Measurements from ENCODE around the gene FAM180A. TPM values are rescaled to one million over a fixed set of nuclear protein-coding genes. Genes with fewer than 3 reads are reported as not detected.
A peak's percentile ranks its signal among the peaks of the same experiment; 100 is the strongest.

FAM180A gene
- total and polyA plus RNA-seq, 9 of the 15 experiments (the other 6 are each of a cell fraction or from before 2014, with no cell fraction given), result not detected

- H3K9me1 ChIP-seq (ENCODE audit: control insufficient read depth, insufficient read depth, low read length), result no peaks in the 10 kb centered on the region
- no peak overlapping the region for H3K4me2 ChIP-seq (ENCODE audit: insufficient read depth, low read length)
- H3K9ac ChIP-seq (ENCODE audit: insufficient read depth in 1 of 2, low read depth in 2 of 2, low read length in 2 of 2), result no peak overlapping the region
- ATAC-seq (no peak), DNase-seq (ENCODE audit: extremely low read depth in 1 of 4, low spot score in 3 of 4) (no peak), FAIRE-seq (no peak)
- no peak overlapping the region for H2AFZ ChIP-seq (ENCODE audit: low read depth, low read length)
- peaks cover 6 to 14% of the 10 kb centered on the region in 2 experiments; a peak in 4 of 5 replicates for H3K27me3 ChIP-seq (ENCODE audit: control insufficient read depth in 2 of 2, insufficient read depth in 2 of 2, low read length in 2 of 2)
- no peak overlapping the region for H3K4me3 ChIP-seq
- no TSS peak for BruUV-seq (replicated peaks)
- H3K36me3 ChIP-seq (ENCODE audit: control insufficient read depth, insufficient read depth, low read length), result no peaks in the 10 kb centered on the region
- H3K9me3 ChIP-seq (replicated peaks; ENCODE audit: control insufficient read depth, insufficient read depth, low read depth, low read length), result peaks cover 2% of the 10 kb centered on the region; the same call in 1 of the 2 replicates
- no peak overlapping the region for H3K27ac ChIP-seq (ENCODE audit: extremely low read depth, low read depth, low read length)
- H3K4me1 ChIP-seq (replicated peaks in 1 of 2; ENCODE audit: control insufficient read depth in 2 of 2, insufficient read depth in 2 of 2, low read length in 2 of 2), result no peaks in the 10 kb centered on the region; a peak in 1 of 5 replicates
- no peaks in the 10 kb centered on the region for H3K79me2 ChIP-seq (ENCODE audit: control insufficient read depth, insufficient read depth, low read length)
- no peaks in the 10 kb centered on the region for H4K20me1 ChIP-seq (replicated peaks; ENCODE audit: control insufficient read depth, insufficient read depth, low read length)
- ChIA-PET CTCF (ENCODE audit: low intra/inter-chr PET ratio) (no interaction called here), POLR2A (no interaction called here)
- intact Hi-C loops (cut with micrococcal nuclease) (no loop called here), in situ Hi-C loops (cut with MboI) (no loop called here)
- 10% methylated on average over 3 of the region's 3 CpGs for WGBS (ENCODE audit: insufficient coverage, low coverage, missing lambda C conversion rate)
- TF ChIP-seq ZNF668 (CRISPR knock-in tag; IDR thresholded peaks at IDR 0.05), result no peak
- TF ChIP-seq, protein P1, sequence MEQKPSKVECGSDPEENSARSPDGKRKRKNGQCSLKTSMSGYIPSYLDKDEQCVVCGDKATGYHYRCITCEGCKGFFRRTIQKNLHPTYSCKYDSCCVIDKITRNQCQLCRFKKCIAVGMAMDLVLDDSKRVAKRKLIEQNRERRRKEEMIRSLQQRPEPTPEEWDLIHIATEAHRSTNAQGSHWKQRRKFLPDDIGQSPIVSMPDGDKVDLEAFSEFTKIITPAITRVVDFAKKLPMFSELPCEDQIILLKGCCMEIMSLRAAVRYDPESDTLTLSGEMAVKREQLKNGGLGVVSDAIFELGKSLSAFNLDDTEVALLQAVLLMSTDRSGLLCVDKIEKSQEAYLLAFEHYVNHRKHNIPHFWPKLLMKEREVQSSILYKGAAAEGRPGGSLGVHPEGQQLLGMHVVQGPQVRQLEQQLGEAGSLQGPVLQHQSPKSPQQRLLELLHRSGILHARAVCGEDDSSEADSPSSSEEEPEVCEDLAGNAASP (IDR thresholded peaks at IDR 0.05), result no peak
- TF ChIP-seq THAP12 (CRISPR knock-in tag; IDR thresholded peaks at IDR 0.05), result no peak
- no peak for TF ChIP-seq RBM17 (IDR thresholded peaks at IDR 0.05; ENCODE audit: borderline replicate concordance, low read depth, low read length)
- TF ChIP-seq ARHGAP35 (IDR thresholded peaks at IDR 0.05; ENCODE audit: partially characterized antibody), result no peak
- peak; percentile 86 for TF ChIP-seq RBM25 (IDR thresholded peaks at IDR 0.05; ENCODE audit: low read depth, low read length, severe bottlenecking)
- TF ChIP-seq HDAC1 (IDR thresholded peaks at IDR 0.05), result no peak
- no peak for TF ChIP-seq SRF (CRISPR knock-in tag; IDR thresholded peaks at IDR 0.05)
- TF ChIP-seq CBX3 (IDR thresholded peaks at IDR 0.05; ENCODE audit: borderline replicate concordance in 1 of 2, low read length in 2 of 2), result peak in 1 of 2 experiments; percentile 74; a peak in 2 of 3 replicates
- TF ChIP-seq, protein P2, sequence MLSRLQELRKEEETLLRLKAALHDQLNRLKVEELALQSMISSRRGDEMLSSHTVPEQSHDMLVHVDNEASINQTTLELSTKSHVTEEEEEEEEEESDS (CRISPR knock-in tag; IDR thresholded peaks at IDR 0.05), result no peak
- TF ChIP-seq, protein P3, sequence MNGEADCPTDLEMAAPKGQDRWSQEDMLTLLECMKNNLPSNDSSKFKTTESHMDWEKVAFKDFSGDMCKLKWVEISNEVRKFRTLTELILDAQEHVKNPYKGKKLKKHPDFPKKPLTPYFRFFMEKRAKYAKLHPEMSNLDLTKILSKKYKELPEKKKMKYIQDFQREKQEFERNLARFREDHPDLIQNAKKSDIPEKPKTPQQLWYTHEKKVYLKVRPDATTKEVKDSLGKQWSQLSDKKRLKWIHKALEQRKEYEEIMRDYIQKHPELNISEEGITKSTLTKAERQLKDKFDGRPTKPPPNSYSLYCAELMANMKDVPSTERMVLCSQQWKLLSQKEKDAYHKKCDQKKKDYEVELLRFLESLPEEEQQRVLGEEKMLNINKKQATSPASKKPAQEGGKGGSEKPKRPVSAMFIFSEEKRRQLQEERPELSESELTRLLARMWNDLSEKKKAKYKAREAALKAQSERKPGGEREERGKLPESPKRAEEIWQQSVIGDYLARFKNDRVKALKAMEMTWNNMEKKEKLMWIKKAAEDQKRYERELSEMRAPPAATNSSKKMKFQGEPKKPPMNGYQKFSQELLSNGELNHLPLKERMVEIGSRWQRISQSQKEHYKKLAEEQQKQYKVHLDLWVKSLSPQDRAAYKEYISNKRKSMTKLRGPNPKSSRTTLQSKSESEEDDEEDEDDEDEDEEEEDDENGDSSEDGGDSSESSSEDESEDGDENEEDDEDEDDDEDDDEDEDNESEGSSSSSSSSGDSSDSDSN (IDR thresholded peaks at IDR 0.05; ENCODE audit: borderline replicate concordance in 1 of 2, low read depth in 2 of 2, low read length in 2 of 2), result no peak
- 0 out of 2 replicates have a peak, but pooled peaks have one; percentile 25 for TF ChIP-seq ADNP (tag; IDR thresholded peaks at IDR 0.05)
- TF ChIP-seq TRIM28 (IDR thresholded peaks at IDR 0.05), result peak; percentile 86
- peak; percentile 50; the same call in 1 of the 2 replicates for TF ChIP-seq HDAC2 (IDR thresholded peaks at IDR 0.05)
- no peak for TF ChIP-seq RBM14 (IDR thresholded peaks at IDR 0.05; ENCODE audit: borderline replicate concordance, insufficient read depth, low read depth, low read length)
- peak; percentile 41 to 50; a peak in 3 of 4 replicates for TF ChIP-seq KDM1A (IDR thresholded peaks at IDR 0.05)
These were observed 29.2 kb upstream of the FAM180A start for GRCh38 chr7:135777626-135778398.

Data from K562 (cell line).